Peyer's patch (tissue), 4 donors: ENCODE data around the gene MTFMT.

Experiments used
- CTCF ChIP-seq, 6 experiments: fragments of 450-650 bp in 4 of 6; fragments of 200-600 bp in 2 of 6; sonication (generic) in 1 of 6; IDR thresholded peaks; one replicate each; pipeline ENCODE4 v1.5.1; 2017 to 2019; ENCODE audit warnings: antibody characterized with exemption in 6 of 6, mild to moderate bottlenecking in 3 of 6, moderate library complexity in 1 of 6
- POLR2A ChIP-seq, 2 donors: fragments of 450-650 bp; IDR thresholded peaks; one replicate each; pipeline ENCODE4 v1.5.1; 2017; ENCODE audit warnings: antibody characterized with exemption in 2 of 2, mild to moderate bottlenecking in 2 of 2, moderate library complexity in 2 of 2

- TF ChIP-seq CTCF (IDR thresholded peaks at IDR 0.05), result peak in 4 of 6 experiments; percentile 55 to 92 (median 84)
- TF ChIP-seq POLR2A (IDR thresholded peaks at IDR 0.05), result peak in 1 of 2 donors; percentile 20
These were observed 48.5 kb upstream of the MTFMT start for GRCh38 chr15:65077981-65078352.
